H9 (cell line): ENCODE results near the gene LGALS7B. TPM values are rescaled to one million over a fixed set of nuclear protein-coding genes. Genes with fewer than 3 reads are reported as not detected.

Experiments used
- DNase-seq: peaks from one replicate; pipeline ENCODE4 v3.0.0-alpha.2; 2017
- H2AFZ ChIP-seq: one replicate; pipeline ENCODE4 v1.6.1; 2013; ENCODE audit warnings: mild to moderate bottlenecking, low read length, control low read depth, moderate library complexity
- H2AK5ac ChIP-seq: 2 replicates; pipeline ENCODE4 v1.6.1; 2013; ENCODE audit warnings: low read length, control low read depth, mixed read lengths; ENCODE audit not compliant: insufficient read length
- H2BK120ac ChIP-seq: one replicate; pipeline ENCODE4 v1.6.1; 2013; ENCODE audit warnings: low read depth, mild to moderate bottlenecking, low read length, control low read depth, inconsistent platforms; ENCODE audit not compliant: poor library complexity, severe bottlenecking
- H2BK12ac ChIP-seq: 2 replicates; pipeline ENCODE4 v1.6.1; 2013; ENCODE audit warnings: low read length, control low read depth, mixed read lengths, low read depth; ENCODE audit not compliant: insufficient read length
- H2BK15ac ChIP-seq: 2 replicates; pipeline ENCODE4 v1.6.1; 2013; ENCODE audit warnings: low read depth, low read length, control low read depth
- H2BK20ac ChIP-seq: one replicate; pipeline ENCODE4 v1.6.1; 2013; ENCODE audit warnings: low read depth, mild to moderate bottlenecking, low read length, control low read depth, inconsistent platforms; ENCODE audit not compliant: poor library complexity, severe bottlenecking
- H2BK5ac ChIP-seq: 2 replicates; pipeline ENCODE4 v1.6.1; 2013; ENCODE audit warnings: low read length, control low read depth, mixed read lengths; ENCODE audit not compliant: insufficient read length
- H3K14ac ChIP-seq: 2 replicates; pipeline ENCODE4 v1.6.1; 2013; ENCODE audit warnings: low read length, control low read depth; ENCODE audit not compliant: insufficient read depth
- H3K18ac ChIP-seq: 2 replicates; pipeline ENCODE4 v1.6.1; 2013; ENCODE audit warnings: low read depth, mild to moderate bottlenecking, mixed read lengths, low read length, control low read depth; ENCODE audit not compliant: insufficient read length
- H3K23ac ChIP-seq: 2 replicates; pipeline ENCODE4 v1.6.1; 2013; ENCODE audit warnings: low read length, control low read depth, mixed read lengths, low read depth; ENCODE audit not compliant: insufficient read length
- H3K23me2 ChIP-seq: 2 replicates; pipeline ENCODE4 v1.6.1; 2013; ENCODE audit warnings: low read depth, mild to moderate bottlenecking, mixed read lengths, low read length, control low read depth; ENCODE audit not compliant: insufficient read length, poor library complexity, severe bottlenecking
- H3K27ac ChIP-seq: 2 replicates; pipeline ENCODE4 v1.5.1; 2013; ENCODE audit warnings: low read length, control low read depth, mixed read lengths, low read depth; ENCODE audit not compliant: insufficient read length
- H3K27me3 ChIP-seq: 2 replicates; pipeline ENCODE4 v1.6.1; 2013; ENCODE audit warnings: low read length, control low read depth, inconsistent platforms; ENCODE audit not compliant: insufficient read depth
- H3K4ac ChIP-seq: 2 replicates; pipeline ENCODE4 v1.6.1; 2013; ENCODE audit warnings: low read depth, mild to moderate bottlenecking, control low read depth, inconsistent platforms, low read length, moderate library complexity
- H3K4me1 ChIP-seq: 2 replicates; pipeline ENCODE4 v1.6.1; 2013; ENCODE audit warnings: low read length, control low read depth, inconsistent platforms; ENCODE audit not compliant: insufficient read depth
- H3K4me2 ChIP-seq: 2 replicates; pipeline ENCODE4 v1.6.1; 2013; ENCODE audit warnings: low read length, control low read depth, mixed read lengths; ENCODE audit not compliant: insufficient read length, insufficient read depth
- H3K56ac ChIP-seq: 2 replicates; pipeline ENCODE4 v1.6.1; 2013; ENCODE audit warnings: low read depth, mild to moderate bottlenecking, mixed read lengths, low read length, control low read depth; ENCODE audit not compliant: insufficient read length
- H3K79me1 ChIP-seq: 2 replicates; pipeline ENCODE4 v1.6.1; 2013; ENCODE audit warnings: low read depth, mild to moderate bottlenecking, moderate library complexity, low read length, control low read depth, inconsistent platforms; ENCODE audit not compliant: insufficient read depth, poor library complexity, severe bottlenecking
- H3K79me2 ChIP-seq: 2 replicates; pipeline ENCODE4 v1.6.1; 2013; ENCODE audit warnings: low read length, control low read depth, inconsistent platforms; ENCODE audit not compliant: insufficient read depth
- H3K9ac ChIP-seq: 2 replicates; pipeline ENCODE4 v1.6.1; 2013; ENCODE audit warnings: low read length, control low read depth, mixed read lengths; ENCODE audit not compliant: insufficient read length; ENCODE audit errors: extremely low read depth
- H3K9me3 ChIP-seq: one replicate; pipeline ENCODE4 v1.6.1; 2013; ENCODE audit warnings: low read depth, low read length, inconsistent platforms; ENCODE audit not compliant: control insufficient read depth
- H3T11ph ChIP-seq: one replicate; pipeline ENCODE4 v1.6.1; 2013; ENCODE audit warnings: mild to moderate bottlenecking, low read length, control low read depth, inconsistent platforms
- H4K20me1 ChIP-seq: one replicate; pipeline ENCODE4 v1.6.1; 2013; ENCODE audit not compliant: control insufficient read depth, insufficient read length, insufficient read depth
- H4K5ac ChIP-seq: 2 replicates; pipeline ENCODE4 v1.6.1; 2013; ENCODE audit warnings: low read depth, mild to moderate bottlenecking, mixed read lengths, low read length, control low read depth; ENCODE audit not compliant: insufficient read length
- H4K8ac ChIP-seq: replicated peaks from 2 replicates; pipeline ENCODE4 v1.6.1; 2013; ENCODE audit warnings: low read length, control low read depth, mixed read lengths, low read depth; ENCODE audit not compliant: insufficient read length
- H4K91ac ChIP-seq: 2 replicates; pipeline ENCODE4 v1.6.1; 2013; ENCODE audit warnings: low read depth, mild to moderate bottlenecking, moderate library complexity, mixed read lengths, low read length, control low read depth; ENCODE audit not compliant: insufficient read length
- H3K27ac Mint-ChIP-seq, 3 experiments: 2 replicates in 2 of 3; 3 replicates in 1 of 3; pipeline ENCODE4 v1.8.0; 2020 to 2021; ENCODE audit warnings: mixed read lengths in 3 of 3, mild to moderate bottlenecking in 1 of 3, moderate library complexity in 1 of 3
- H3K27me3 Mint-ChIP-seq: 2 replicates; pipeline ENCODE4 v1.8.0; 2021; ENCODE audit warnings: low read depth, mild to moderate bottlenecking, moderate library complexity, mixed read lengths
- H3K36me3 Mint-ChIP-seq, 3 experiments: 2 replicates in 2 of 3; 3 replicates in 1 of 3; pipeline ENCODE4 v1.8.0; 2020 to 2021; ENCODE audit warnings: low read depth in 3 of 3, mixed read lengths in 3 of 3; ENCODE audit not compliant: insufficient read depth in 1 of 3
- H3K4me1 Mint-ChIP-seq, 2 experiments: 2 replicates each; pipeline ENCODE4 v1.8.0; 2020; ENCODE audit warnings: mixed read lengths in 2 of 2
- H3K4me3 Mint-ChIP-seq, 2 experiments: 2 replicates in 1 of 2; 3 replicates in 1 of 2; pipeline ENCODE4 v1.8.0; 2020 to 2021; ENCODE audit warnings: mild to moderate bottlenecking in 2 of 2, mixed read lengths in 2 of 2, moderate library complexity in 1 of 2
- H3K9me3 Mint-ChIP-seq, 2 experiments: 2 replicates in 1 of 2; 3 replicates in 1 of 2; pipeline ENCODE4 v1.8.0; 2020; ENCODE audit warnings: mild to moderate bottlenecking in 2 of 2, mixed read lengths in 2 of 2, moderate library complexity in 1 of 2
- CTCF ChIP-seq: fragments of 200-600 bp; sonication (generic); conservative IDR thresholded peaks from 3 replicates; pipeline ENCODE4 v1.8.0; 2021; ENCODE audit warnings: antibody characterized with exemption, mild to moderate bottlenecking
- WGBS: extraction: QIAGEN DNeasy Blood & Tissue Kit; methylation state at CpG from one replicate; pipeline ENCODE4 v1.1.7; 2013; ENCODE audit warnings: missing lambda C conversion rate, low lambda C conversion rate, mixed read lengths; ENCODE audit not compliant: insufficient read length; ENCODE audit errors: extremely low coverage; 5-methylcytosine and 5-hydroxymethylcytosine counted together
- total RNA-seq: library from RNA; stranded (reverse); gene quantifications from 2 replicates; pipeline ENCODE4 v1.2.1, GENCODE V29; 2021

Gene LGALS7B
- total RNA-seq, 1 experiment from 2014 or later = 0.90 TPM

- Histone ChIP-seq H2BK15ac (no peak overlapping the region), H3K23ac (no peak overlapping the region), H3T11ph (no peak overlapping the region), H4K5ac (no peak overlapping the region), H3K4ac (no peak overlapping the region), H3K14ac (no peak overlapping the region), H2AFZ (no peak overlapping the region), H2AK5ac (no peak overlapping the region), H3K56ac (no peak overlapping the region), H2BK5ac (no peak overlapping the region), H3K23me2 (peaks cover 4% of the 10 kb centered on the region), H3K9ac (no peak overlapping the region), H3K27ac (no peak overlapping the region), H4K20me1 (no peaks in the 10 kb centered on the region), H3K4me1 (no peaks in the 10 kb centered on the region), H2BK120ac (no peak overlapping the region), H3K79me1 (no peaks in the 10 kb centered on the region), H2BK20ac (no peak overlapping the region), H3K27me3 (no peaks in the 10 kb centered on the region; the same call in 1 of the 2 replicates), H4K91ac (no peak overlapping the region), H4K8ac (no peak overlapping the region), H3K79me2 (no peaks in the 10 kb centered on the region), H3K18ac (no peak overlapping the region), H2BK12ac (no peak overlapping the region), H3K9me3 (no peaks in the 10 kb centered on the region), H3K4me2 (no peak overlapping the region)
- peaks cover 28% of the 10 kb centered on the region for H3K27me3 Mint-ChIP-seq
- peaks cover 2 to 11% of the 10 kb centered on the region in 2 experiments; a peak in 3 of 4 replicates for H3K4me1 Mint-ChIP-seq
- no peak for DNase-seq
- no peak for TF ChIP-seq CTCF
- no CpG with 5 or more reads among the region's 9 CpGs for WGBS
- H3K36me3 Mint-ChIP-seq = peaks cover 0 to 6% (median 0%) of the 10 kb centered on the region in 3 experiments; a peak in 3 of 7 replicates
- H3K27ac Mint-ChIP-seq = no peak overlapping the region
- H3K9me3 Mint-ChIP-seq = no peaks in the 10 kb centered on the region; a peak in 1 of 5 replicates
- no peak overlapping the region for H3K4me3 Mint-ChIP-seq
These were observed 48.8 kb upstream of the LGALS7B start for GRCh38 chr19:38740257-38740592.
